ENCODE measurements around the gene ABHD14A.

ABHD14A gene

DNA sequence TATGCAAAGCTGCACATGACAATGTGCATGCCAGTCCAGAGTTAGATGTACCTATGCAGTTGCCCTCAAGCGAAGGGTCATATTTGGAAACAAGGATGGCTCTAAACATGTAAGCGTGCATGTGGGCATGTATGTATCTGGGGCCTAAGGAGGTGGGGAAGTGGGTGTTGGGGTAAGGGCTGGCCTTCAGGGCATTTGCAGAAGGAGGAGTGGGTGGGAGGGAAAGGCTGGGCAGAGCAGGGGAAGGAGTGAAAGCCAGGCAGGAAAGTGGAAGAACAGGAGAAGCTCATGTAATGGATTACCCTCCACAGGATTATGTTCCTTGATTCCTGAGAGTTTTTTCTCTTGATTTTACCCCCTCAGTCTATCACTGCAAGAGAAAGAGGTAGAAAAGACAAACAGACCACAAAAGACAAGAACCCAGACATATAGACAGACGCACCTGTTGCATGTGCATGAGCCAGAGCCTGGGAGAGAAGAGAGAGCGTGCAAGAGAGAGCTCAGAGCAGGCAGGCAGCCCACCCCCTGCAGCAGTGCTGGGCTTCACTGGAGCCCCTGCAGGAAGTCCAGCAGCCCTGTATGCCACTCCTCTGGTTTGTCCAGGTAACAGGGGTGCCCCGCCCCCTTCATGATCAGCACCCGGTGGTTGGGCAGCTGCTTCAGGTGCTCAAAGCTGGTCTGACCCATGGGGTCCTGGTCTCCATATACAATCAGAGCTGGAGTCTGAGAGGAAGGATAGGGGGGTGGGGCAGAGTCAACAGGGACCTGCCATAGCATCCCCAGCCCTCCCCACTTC is 5.8 kb upstream of the ABHD14A start:
- FAIRE-seq, result peak; percentile 82
- no peak for DNase-seq (ENCODE audit: insufficient read length, low spot score)

DNA sequence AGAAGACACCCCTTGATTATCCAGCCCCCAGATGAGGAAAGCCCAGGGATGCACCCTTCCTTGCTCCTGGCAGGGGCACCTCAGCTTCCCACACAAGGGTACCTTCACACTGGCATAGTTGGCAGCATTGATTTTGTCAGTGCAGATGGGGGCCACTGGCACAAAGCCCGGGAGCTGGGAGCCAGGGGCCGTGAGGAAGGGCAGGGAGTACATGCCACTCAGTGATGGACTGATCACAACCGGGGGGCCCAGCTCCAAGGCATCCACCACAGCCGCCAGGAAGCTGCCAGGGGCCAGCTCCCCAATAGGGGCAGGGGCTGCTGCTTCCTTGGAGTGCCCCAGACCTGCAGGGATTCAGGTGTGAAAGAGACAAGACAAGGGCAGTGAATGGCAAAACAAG is 5.0 kb upstream of the ABHD14A start:
- FAIRE-seq, result no peak

DNA sequence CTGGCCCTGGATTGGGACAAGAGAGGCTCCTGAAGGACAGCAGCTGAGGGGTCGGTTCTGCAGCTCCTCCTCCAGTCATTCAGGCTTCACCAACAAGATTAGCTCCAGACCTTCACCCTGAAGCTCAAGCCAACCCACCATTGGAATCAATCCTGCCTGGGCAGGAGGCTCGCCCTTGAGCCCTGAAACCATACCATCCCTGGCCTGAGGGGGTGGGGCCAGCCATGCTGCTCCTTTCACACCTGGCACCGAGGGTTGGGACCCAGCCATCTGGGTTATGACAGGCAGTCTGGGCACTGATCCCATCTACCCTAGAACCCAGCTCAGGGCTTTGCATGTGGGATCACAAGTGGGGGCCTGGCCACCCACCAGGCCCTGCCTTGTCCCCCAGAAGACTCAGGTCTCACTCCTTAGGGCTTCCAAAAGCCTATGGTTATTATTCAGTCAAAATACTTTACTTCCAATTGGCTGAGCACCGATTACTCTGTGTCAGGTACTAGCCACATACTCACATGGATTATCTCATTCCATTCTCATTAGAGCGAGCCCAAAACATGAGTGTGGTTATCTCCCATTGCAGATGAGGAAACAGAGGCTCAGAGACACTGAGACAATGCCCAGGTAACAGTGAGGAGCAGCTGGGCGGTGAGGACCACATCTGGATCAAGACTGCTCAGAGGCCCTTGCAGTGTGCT is 4.1 kb upstream of the ABHD14A start:
- FAIRE-seq (no peak), DNase-seq (ENCODE audit: insufficient read length, low spot score) (no peak)

More for the DNA sequence above, 5.0 kb upstream of the ABHD14A start:
- DNase-seq (ENCODE audit: insufficient read length, low spot score), result no peak

DNA sequence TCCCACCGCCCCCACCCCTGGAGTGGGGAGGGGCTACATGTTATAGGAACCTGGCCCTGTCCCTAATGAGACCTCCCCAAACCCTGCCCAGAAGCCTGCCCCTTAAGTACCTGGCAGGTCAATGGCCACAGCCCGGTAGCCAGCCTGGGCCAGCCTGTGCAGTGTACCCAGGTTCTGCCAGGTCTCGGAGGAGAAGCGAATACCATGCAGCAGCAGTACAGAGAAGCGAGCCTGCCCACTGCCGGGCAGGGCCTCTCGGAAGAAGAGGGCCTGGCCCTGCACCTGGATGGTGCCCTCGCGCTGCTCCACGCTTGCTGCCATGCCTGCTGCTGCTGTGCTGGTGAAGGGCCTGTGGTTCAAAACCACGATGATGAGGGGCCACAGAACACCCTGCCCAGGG is 3.5 kb upstream of the ABHD14A start:
- no peak for DNase-seq (ENCODE audit: insufficient read length, low spot score)
- FAIRE-seq, result no peak

DNA sequence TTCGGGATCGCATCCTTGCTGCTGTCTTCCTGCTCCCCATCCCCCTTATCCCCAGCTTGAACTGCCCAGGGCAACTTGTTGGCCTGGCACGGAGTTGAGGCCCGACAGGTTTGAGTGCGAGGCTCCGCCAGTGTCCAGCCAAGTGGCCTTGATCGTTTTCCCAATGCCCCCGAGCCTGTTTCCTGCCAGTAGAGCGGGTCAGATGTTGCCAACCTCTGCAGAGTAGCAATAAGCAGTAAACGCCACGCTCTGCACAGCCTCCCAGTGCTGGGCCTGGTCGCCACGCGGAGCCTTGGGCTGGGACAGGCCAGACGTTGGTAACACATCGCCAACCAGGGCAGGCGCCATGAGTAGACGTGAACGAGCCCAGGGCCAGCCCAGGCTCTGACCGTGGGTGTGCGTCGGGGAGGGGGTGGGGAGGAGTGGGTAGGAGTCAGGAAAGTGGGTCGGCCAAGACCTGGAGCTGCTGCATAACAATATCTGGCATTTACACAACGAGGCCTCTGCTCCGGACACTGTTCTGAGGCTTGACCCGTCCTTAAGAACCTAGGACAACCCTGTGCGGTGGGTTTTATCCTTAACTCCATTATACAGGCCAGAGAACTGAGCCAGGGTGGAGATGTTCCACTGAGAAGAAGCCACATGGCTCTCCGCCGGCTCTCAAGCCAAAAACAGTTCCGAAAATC is 444 bp upstream of the ABHD14A start:
- DNase-seq (ENCODE audit: insufficient read length, low spot score) (no peak), FAIRE-seq (no peak)

DNA sequence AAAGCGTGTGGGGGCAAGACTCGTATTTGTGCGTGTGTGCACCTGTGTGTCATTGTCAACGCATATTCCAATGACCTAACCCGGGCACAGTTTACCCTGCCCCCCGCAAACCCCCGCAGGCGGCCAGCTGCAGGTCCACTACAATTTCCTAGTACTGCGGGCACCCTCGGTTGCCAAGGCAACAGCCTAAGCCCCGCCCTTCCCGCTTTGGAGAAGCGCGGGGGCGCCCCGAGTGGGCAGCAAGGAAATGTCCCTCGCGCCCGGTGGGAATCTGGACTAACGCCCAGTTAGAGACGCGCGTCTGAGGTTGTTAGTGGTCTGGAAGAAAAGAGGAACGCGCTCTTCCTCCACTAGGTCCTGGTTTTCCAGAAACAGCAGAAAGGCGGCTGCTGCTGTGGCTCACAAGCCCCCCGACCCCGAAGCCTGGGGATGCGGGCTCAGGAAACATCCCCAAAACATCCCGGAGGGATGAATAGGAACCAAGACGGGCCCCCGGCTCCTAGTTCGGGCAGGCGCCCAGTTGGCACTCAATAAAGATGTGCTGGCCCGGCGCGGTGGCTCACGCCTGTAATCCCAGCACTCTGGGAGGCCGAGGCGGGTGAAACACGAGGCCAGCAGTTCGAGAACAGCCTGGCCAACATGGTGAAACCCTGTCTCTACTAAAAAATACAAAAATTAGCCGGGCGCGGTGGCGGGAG is 1.1 kb downstream of the ABHD14A start:
- no peak for FAIRE-seq
- no peak for DNase-seq (ENCODE audit: insufficient read length, low spot score)

DNA sequence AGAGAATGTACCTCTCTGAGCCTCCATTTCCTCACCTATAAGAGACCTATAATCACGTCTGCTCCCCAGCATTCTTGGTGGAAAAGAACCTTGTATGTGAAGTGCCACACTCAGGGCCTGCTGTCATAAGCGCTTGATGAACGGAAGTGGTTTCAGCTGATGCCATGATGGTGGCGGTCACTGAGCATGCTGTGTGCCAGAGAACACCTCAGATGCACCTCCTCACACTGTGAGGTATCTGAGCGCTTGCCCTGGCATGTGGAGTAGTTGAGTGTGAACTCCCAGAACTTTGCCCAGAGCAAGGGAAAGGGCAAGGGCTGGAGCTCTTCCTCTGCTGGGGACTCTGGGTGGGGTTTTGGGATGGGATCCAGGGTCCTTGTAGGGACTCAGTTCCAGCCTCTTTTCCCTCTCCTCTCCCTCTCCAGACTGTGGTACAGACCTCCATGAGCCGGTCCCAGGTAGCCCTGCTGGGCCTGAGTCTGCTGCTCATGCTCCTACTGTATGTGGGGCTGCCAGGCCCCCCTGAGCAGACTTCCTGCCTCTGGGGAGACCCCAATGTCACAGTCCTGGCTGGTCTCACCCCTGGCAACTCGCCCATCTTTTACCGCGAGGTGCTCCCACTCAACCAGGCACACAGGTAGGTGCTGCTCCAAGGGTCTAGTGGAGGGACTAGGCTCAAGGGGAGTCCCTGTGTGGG is 2.7 kb downstream of the ABHD14A start:
- no peak for FAIRE-seq
- no peak for DNase-seq (ENCODE audit: insufficient read length, low spot score)

DNA sequence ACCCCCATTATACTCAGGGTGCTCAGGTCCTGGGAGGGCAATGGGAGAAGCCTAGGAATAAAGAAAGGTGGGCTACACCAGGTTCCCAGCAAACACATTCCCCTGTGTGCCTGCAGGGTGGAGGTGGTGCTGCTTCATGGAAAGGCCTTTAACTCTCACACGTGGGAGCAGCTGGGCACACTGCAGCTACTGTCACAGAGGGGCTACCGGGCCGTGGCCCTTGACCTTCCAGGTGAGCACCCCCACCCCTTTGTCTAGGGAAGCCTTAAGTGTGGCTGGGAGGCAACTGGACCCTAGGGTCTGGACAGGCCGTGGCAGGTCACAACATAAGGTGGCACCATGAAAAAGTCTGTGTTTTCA is 3.3 kb downstream of the ABHD14A start:
- FAIRE-seq (no peak), DNase-seq (ENCODE audit: insufficient read length, low spot score) (no peak)

DNA sequence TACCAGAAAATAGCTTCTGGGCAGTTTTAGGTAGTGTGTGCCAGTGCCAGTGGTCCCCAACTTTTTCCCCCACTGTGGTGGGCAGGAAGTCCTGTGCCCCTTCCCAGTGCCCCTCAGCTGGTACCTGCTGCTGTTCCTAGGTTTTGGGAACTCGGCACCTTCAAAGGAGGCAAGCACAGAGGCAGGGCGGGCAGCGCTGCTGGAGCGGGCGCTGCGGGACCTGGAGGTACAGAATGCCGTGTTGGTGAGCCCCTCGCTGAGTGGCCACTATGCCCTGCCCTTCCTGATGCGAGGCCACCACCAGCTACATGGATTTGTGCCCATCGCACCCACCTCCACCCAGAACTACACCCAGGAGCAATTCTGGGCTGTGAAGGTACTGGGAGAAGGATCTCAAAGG is 5.4 kb downstream of the ABHD14A start:
- FAIRE-seq (no peak), DNase-seq (ENCODE audit: insufficient read length, low spot score) (no peak)

DNA sequence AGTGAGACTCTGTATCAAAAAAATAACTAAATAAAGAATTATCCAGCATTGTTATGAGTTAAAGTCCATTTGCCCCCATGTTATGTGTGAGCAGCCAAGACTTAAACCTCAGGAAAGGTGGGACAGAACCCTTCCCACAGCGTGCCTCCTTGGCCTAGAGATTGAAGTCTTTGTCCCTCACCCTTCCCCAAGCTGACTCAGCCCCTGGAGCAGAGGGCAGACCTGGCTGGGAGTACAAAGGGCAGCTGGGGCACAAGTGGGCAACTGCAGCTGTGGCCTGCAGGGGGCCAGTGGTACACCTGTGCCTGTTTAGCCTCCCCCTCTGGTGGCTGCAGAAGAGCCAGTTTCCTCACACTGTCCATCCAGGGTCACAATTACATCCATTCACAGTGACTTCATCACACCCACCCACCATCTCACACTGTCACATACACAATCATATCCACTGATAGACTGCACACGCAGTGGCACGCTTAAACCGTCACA is 7.5 kb downstream of the ABHD14A start:
- FAIRE-seq (no peak), DNase-seq (ENCODE audit: insufficient read length, low spot score) (peak; percentile 75)

DNA sequence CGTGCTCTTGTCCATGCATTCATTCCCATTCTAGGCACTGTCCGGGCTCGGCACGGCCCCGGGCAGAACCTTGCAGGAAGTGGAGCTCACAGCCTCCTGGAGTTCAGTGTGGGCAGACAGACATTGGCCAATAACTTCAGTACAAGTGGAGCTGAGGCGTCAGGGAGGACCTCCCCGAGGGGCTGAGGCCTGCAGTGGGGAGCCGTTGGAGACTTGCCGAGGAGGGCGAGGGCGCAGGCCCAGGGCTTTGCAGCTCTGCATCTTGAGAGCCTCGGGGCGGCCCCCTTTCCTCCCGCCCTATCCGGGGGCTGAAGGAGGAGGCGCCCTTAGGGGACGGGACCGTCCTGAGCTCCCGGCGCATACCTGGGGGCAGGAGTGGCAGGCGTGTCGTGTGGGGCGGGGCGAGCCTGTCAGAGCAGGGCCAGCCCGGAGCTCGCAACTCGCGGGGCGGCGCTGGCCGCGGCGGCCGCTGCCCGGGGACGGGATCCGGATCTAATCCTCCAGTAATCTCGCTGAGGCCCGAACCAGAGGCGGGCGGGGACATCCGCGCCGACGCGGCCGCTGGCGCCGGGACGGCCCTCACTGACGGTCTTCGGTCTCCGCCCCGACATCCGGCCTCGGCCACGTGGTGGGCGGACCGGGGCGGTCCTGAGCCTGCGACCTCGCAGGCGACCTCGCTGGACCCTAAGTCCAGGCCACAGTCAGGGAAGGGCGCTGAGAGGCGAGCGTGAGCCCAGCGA is 8.1 kb downstream of the ABHD14A start, which contains the start of gene ACY1:
Gene ACY1, plus strand, starts transcription at position 698 of the 740 bp plus-strand sequence. CDS start 530 bp downstream, outside the sequence.
- FAIRE-seq, result peak; percentile 98
- DNase-seq (ENCODE audit: insufficient read length, low spot score), result peak; percentile 93

DNA sequence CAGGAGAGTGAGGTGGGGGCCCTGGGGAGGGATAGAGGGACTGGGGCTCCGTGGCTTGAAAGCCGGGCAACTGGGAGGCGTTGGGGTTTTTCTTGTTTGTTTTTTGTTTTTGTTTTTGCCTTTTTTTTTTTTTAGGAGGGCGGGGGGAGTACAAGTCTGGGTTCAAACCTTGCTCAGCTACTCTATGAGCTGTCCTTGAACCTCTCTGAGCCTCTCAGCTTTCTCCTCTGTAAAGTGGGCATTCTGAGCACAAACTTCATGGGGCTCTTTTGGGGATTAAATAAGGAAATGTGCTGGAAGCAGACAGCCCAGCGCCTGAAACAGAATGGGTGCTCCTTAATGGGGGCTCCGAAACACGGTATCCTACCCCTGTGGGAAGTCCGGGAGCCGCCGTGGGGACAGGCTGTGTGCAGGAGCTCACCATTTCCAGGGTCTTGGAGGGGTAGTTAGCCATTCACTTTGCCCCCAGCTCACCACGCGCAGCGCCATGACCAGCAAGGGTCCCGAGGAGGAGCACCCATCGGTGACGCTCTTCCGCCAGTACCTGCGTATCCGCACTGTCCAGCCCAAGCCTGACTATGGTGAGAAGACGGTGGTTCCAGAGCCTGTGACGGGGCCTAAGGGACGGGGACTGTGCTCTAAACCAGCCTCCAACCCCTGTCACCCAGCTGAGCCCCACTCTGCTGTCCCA is 8.9 kb downstream of the ABHD14A start:
- FAIRE-seq, result no peak
- no peak for DNase-seq (ENCODE audit: insufficient read length, low spot score)

DNA sequence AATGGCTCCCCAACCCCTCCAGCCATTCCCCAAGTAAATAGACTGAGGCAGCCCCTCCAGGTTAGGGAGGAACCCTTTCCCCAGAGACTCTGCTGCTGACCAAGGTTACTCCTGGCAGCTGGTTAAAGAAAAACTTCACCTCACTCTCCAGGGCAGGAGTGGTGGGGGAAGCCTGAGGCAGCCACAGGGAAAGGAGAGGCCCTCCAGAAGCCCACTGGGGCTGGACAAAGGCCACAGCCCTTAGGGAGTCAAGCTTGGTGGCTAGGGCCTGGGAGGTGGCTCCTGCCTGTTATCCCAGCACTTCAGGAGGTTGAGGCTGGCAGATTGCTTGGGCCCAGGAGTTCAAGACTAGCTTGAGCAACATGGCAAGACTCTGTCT is 9.4 kb downstream of the ABHD14A start:
- FAIRE-seq (no peak), DNase-seq (ENCODE audit: insufficient read length, low spot score) (no peak)

DNA sequence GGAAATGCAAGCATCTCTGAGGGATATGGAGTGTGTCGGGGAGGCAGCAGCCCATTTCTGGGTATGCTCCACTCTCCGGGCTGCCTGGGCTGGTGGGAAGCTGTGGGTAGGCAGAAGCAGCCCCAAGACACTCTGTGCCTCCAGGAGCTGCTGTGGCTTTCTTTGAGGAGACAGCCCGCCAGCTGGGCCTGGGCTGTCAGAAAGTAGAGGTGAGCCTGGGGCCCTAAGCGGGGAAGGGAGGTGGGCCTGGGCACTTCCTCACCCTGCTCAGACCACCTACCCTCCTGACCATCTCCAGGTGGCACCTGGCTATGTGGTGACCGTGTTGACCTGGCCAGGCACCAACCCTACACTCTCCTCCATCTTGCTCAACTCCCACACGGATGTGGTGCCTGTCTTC is 10.2 kb downstream of the ABHD14A start:
- DNase-seq (ENCODE audit: insufficient read length, low spot score), result no peak

DNA sequence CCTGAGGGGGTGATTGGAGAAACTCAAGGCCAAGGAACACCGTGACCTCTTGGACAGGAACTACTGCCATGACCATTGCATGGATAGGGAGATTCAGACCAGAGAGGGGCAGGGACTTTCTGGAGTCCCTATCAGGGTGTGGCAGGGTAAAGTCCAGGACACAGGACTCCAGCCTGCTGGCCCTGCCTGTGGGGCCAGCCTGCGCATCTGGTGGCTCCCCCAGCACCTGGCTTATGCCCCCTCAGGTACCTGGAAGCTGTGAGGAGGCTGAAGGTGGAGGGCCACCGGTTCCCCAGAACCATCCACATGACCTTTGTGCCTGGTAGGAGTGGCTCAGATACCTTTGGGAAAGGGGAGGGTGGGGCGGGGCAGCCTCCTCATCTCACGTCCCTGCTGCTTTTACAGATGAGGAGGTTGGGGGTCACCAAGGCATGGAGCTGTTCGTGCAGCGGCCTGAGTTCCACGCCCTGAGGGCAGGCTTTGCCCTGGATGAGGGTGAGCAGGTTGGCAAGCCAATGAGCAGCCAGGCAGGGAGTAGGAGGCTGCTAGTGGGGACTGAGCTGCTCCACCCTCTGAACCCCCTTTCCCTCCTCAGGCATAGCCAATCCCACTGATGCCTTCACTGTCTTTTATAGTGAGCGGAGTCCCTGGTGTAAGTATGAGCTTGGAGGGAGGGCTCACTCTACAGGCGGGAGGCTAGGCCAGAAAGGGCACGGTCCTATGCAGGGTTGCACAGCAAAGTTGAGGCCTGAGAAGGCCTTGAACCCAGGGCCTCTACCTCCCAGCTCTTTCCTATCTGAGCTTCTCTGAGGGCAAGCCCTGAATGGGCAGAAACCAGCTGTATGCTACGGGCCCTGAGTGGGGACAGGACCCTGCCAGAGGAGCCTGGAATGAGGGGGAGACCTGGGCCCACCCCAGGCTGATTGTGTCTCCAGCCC is 11.4 kb downstream of the ABHD14A start:
- FAIRE-seq, result no peak

More for the DNA sequence above, 10.2 kb downstream of the ABHD14A start:
- no peak for FAIRE-seq

DNA sequence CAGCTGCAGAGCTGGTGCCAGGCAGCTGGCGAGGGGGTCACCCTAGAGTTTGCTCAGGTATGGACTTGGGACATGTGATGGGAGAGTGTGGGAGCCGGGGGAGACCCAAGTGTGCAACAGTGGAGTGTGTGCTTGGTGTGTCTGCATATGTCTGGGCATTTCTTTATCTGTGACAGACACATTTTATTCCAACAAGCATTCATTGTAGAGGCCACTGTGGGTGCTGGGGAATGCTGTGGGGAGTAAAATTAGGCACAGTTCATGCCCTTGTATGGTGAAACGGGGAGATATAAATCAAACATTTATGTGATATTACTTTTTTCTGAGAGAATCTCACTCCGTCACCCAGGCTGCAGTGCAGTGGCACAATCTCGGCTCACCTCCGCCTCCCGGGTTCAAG is 12.7 kb downstream of the ABHD14A start:
- DNase-seq (ENCODE audit: insufficient read length, low spot score) (no peak), FAIRE-seq (no peak)

More for the DNA sequence above, 11.4 kb downstream of the ABHD14A start:
- DNase-seq (ENCODE audit: insufficient read length, low spot score), result no peak

DNA sequence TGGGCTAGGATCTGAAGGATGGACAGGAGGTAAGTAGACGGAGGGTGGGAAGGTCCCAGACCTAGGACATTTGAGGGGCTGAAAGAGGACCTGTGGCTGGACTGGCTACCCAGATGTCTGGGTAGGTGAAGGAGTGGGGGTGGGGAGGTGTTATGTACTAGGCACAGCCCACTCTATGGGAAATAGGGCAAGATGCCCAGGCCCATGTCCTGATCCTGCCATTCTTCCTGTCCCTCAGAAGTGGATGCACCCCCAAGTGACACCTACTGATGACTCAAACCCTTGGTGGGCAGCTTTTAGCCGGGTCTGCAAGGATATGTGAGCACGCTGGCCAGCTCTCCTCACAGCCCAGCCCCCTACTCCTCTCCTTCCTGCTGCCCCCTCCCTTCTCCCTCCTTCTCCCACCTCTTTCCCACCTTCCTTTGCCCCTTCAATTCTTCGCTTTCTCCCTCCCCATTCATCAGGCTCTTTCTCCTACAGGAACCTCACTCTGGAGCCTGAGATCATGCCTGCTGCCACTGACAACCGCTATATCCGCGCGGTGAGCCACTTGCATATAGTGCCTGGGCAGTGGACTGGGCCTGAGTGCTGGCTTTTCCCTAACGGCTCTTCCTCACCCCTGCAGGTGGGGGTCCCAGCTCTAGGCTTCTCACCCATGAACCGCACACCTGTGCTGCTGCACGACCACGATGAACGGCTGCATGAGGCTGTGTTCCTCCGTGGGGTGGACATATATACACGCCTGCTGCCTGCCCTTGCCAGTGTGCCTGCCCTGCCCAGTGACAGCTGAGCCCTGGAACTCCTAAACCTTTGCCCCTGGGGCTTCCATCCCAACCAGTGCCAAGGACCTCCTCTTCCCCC is 13.7 kb downstream of the ABHD14A start:
- DNase-seq (ENCODE audit: insufficient read length, low spot score), result no peak
- no peak for FAIRE-seq
